Mucosa of descending colon (tissue), 3 donors: ENCODE data around the gene KIAA1210. TPM values are rescaled to one million over a fixed set of nuclear protein-coding genes. Genes with fewer than 3 reads are reported as not detected.

ENCODE experiments used
- ATAC-seq: fragments of 200-7000 bp; cut with Tn5 transposase; one replicate; pipeline ENCODE4 v1.9.1; 2020; ENCODE audit warnings: mild to moderate bottlenecking, moderate library complexity
- DNase-seq, 3 donors: peaks; one replicate each; pipeline ENCODE4 v3.0.0-alpha.2; 2020
- H3K36me3 ChIP-seq: fragments of 200-600 bp; one replicate; pipeline ENCODE4 v1.8.0; 2021; ENCODE audit warnings: low read depth, mild to moderate bottlenecking
- H3K4me1 ChIP-seq: fragments of 200-600 bp; one replicate; pipeline ENCODE4 v1.8.0; 2021; ENCODE audit warnings: low read depth, mild to moderate bottlenecking
- H3K4me3 ChIP-seq: fragments of 200-600 bp; one replicate; pipeline ENCODE4 v1.8.0; 2021; ENCODE audit warnings: mild to moderate bottlenecking
- H3K9me3 ChIP-seq: fragments of 200-600 bp; one replicate; pipeline ENCODE4 v1.8.0; 2021; ENCODE audit warnings: mild to moderate bottlenecking
- intact Hi-C, 2 donors: fragments of 100-400 bp; cut with DNase I in 1 of 2; cut with micrococcal nuclease in 1 of 2; formaldehyde crosslinking; loops; one replicate each; pipeline versions ENCODE4 v1.11.0 to v1.11.1; 2022; cut with DNase I, micrococcal nuclease
- long read RNA-seq, 2 donors: library from polyadenylated mRNA; unstranded; transcript quantifications; one replicate each; pipeline ENCODE4 v2.0.0, GENCODE V29; 2019 to 2021
- total RNA-seq, 3 donors: library from RNA; stranded (reverse); fragmentation: NEBNext Ultra II Directional in 2 of 3; extraction: Animal tissue kit (Norgen Biotek cat#: 25700) in 2 of 3; gene quantifications; one replicate each; pipeline versions ENCODE4 v1.2.1 to v1.2.4, GENCODE V29; 2021 to 2023
- TF ChIP-seq, protein P1 (sequence below): fragments of 200-600 bp; IDR thresholded peaks from one replicate; pipeline ENCODE4 v1.8.0; 2022; ENCODE audit warnings: antibody characterized with exemption, mild to moderate bottlenecking
- donor health status: DM: no; HTN: no; CAD: no; lungs with moderate emphysema.
- donor health status: DM: no; HTN: no; CAD: no.
- donor health status: DM: no; HTN: yes; CAD: no.

The KIAA1210 gene
- total RNA-seq, result not detected
- long read RNA-seq, donor 1, result 0 reads
- long read RNA-seq, donor 2, result 0 reads

DNA sequence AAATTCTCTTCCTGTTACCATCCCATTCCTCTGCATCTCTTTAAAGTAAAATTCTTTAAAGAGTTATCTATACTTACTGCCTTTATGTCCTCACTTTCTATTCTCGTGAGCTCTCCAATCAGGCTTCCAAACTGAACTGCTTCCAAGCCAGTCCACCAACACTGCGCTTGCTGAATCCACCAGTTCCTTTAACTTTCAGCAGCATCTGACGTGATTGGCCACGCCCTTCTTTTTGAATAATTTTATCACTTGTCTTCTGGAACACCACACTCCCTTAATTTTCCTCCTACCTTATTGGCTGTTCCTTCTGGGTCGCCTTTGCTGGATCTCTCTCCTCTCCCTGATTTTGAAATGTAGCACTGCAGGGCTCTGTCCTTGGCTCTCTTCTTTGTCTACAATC is at the start of gene KIAA1210:
Gene KIAA1210, minus strand, starts transcription at position 163 of the 400 bp plus-strand sequence. CDS start 4,170 bp downstream, outside the sequence.
- intact Hi-C loops, result no loop called here
- ATAC-seq (no peak), DNase-seq (no peak)
- no peaks in the 10 kb centered on the region for H3K36me3 ChIP-seq
- no peaks in the 10 kb centered on the region for H3K9me3 ChIP-seq
- no peak within 1 kb of the TSS for H3K4me3 ChIP-seq
- TF ChIP-seq, protein P1, sequence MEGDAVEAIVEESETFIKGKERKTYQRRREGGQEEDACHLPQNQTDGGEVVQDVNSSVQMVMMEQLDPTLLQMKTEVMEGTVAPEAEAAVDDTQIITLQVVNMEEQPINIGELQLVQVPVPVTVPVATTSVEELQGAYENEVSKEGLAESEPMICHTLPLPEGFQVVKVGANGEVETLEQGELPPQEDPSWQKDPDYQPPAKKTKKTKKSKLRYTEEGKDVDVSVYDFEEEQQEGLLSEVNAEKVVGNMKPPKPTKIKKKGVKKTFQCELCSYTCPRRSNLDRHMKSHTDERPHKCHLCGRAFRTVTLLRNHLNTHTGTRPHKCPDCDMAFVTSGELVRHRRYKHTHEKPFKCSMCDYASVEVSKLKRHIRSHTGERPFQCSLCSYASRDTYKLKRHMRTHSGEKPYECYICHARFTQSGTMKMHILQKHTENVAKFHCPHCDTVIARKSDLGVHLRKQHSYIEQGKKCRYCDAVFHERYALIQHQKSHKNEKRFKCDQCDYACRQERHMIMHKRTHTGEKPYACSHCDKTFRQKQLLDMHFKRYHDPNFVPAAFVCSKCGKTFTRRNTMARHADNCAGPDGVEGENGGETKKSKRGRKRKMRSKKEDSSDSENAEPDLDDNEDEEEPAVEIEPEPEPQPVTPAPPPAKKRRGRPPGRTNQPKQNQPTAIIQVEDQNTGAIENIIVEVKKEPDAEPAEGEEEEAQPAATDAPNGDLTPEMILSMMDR, result no peak
- H3K4me1 ChIP-seq, result no peaks in the 10 kb centered on the region

DNA sequence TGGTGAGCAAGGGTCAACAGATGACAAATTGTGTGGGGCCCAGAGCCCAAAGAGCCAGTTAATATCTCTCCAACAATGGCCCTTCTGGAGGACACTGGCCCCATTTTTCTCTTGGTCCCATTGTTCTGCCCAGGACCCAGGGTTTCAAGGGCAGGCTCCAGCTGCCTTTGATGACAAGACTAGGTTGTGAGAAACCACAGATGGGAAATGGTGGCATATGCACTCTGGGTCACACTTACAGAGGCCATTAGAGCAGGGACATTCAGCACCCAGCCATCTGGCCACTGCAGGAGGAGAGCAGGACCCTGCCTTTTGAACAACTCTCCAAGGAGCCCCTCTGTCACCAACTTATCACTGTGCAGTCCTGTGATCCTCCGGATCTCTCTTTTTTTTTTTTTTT is 49.7 kb upstream of the KIAA1210 start:
- TF ChIP-seq, protein P1, result no peak
- Histone ChIP-seq H3K36me3 (no peaks in the 10 kb centered on the region), H3K9me3 (no peaks in the 10 kb centered on the region), H3K4me3 (no peak overlapping the region), H3K4me1 (no peaks in the 10 kb centered on the region)
- intact Hi-C loops, result no loop called here
- ATAC-seq (no peak), DNase-seq (no peak)

- Histone ChIP-seq H3K4me3 (no peak overlapping the region), H3K4me1 (no peaks in the 10 kb centered on the region), H3K36me3 (no peaks in the 10 kb centered on the region), H3K9me3 (no peaks in the 10 kb centered on the region)
- no peak for ATAC-seq
- TF ChIP-seq, protein P1, result no peak
- no peak for DNase-seq
- intact Hi-C loops, result no loop called here
Measured at GRCh38 chrX:119174900-119175299, 47.3 kb upstream of the KIAA1210 start.

- intact Hi-C loops, result no loop called here
- H3K4me3 ChIP-seq, result no peak overlapping the region
- no peaks in the 10 kb centered on the region for H3K4me1 ChIP-seq
- H3K9me3 ChIP-seq, result no peaks in the 10 kb centered on the region
- DNase-seq (no peak), ATAC-seq (no peak)
- TF ChIP-seq, protein P1, result no peak
- H3K36me3 ChIP-seq, result no peaks in the 10 kb centered on the region
Measured at GRCh38 chrX:119168104-119168503, 40.5 kb upstream of the KIAA1210 start.

DNA sequence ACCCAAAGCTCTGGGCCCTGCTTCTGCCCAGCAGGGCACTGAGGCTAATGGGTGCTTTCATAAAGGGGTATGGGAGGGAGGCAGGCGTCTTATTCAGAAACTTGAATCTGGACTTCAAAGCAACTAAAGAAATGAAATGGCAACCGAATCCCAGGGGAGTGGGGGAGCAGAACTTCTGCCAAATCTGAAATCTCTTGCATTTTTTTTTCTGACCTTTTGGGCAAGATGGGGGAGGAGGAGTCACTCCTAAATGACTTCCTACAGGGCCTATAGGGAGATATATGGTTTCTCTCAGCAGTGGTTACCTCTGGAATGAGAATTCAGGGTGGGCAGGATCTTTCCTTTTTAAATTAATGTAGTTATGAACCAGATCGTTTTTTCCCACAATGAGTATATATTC is 30.6 kb upstream of the KIAA1210 start:
- H3K4me1 ChIP-seq, result no peaks in the 10 kb centered on the region
- no peaks in the 10 kb centered on the region for H3K9me3 ChIP-seq
- no peaks in the 10 kb centered on the region for H3K36me3 ChIP-seq
- TF ChIP-seq, protein P1, result no peak
- no peak overlapping the region for H3K4me3 ChIP-seq
- DNase-seq (no peak), ATAC-seq (no peak)
- intact Hi-C loops, result no loop called here

DNA sequence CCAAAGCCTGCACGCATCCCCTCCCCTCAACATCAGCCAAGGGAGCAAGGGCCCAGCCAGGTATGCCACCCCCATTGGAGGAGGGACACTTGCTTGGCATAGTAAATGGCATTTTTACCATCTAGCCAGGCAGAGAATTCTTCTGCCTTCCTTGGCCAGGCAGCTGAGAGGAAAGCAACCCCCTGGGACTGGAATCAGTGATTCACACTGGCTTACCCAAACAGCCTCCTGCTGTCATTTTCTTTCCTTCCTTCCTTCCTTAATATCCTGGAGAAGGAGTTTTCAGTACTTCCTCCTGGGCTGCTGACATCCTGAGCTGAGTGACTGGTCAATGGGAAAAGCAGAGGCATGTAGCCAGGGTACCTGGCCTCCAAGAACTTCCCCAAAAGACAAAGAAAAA is 28.6 kb upstream of the KIAA1210 start:
- Histone ChIP-seq H3K36me3 (no peaks in the 10 kb centered on the region), H3K4me1 (no peaks in the 10 kb centered on the region), H3K9me3 (no peaks in the 10 kb centered on the region), H3K4me3 (no peak overlapping the region)
- TF ChIP-seq, protein P1, result no peak
- ATAC-seq (no peak), DNase-seq (no peak)
- intact Hi-C loops, result no loop called here
